ENCODE data around the gene TXN2.
A peak's percentile ranks its signal among the peaks of the same experiment; 100 is the strongest.

Gene TXN2

GRCh38 chr22:36486619-36487384 lies 5.4 kb upstream of the TXN2 start:
- DNase-seq (ENCODE audit: insufficient read length, low spot score) (no peak), FAIRE-seq (no peak)

DNA sequence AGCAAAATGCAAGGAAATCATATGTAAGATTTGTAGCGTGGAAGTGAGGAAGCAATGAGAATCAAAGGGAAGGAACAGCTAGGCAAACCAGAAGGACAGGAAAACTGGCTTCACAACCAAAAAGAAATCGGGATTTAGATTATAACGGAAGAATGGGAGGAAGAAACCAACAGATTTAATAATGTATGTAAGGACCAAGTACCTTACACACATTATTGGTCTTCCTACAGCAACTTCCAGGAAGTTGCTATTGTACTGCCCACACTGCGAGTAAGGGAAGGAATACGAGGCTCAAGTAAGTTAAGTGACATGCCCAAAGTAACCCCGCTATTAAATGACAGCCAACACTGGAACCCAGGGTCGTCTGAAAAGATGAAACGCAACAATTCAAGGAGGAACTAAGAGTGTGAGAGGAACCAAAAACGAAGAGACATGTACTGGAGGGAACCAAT lies 473 bp downstream of the TXN2 start:
- no peak for FAIRE-seq
- DNase-seq (ENCODE audit: insufficient read length, low spot score) = no peak

DNA sequence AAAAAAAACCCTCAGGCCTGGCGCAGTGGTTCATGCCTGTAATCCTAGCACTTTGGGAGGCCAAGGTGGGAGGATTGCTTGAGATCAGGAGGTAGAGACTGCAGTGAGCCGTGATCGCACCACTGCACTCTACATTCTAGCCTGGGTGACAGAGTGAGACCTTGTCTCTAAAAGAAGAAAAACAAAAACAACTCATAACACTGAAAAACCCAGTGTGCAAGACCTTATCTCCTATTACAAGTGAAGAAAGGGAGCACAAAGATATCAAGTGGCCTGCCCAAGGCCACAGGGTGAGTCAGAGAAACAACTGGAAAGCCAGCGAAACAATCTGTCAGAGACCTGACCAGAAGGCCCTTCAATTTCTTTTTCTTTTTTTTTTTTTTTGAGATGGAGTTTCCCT lies 2.5 kb downstream of the TXN2 start:
- FAIRE-seq = no peak
- DNase-seq (ENCODE audit: insufficient read length, low spot score) = no peak

DNA sequence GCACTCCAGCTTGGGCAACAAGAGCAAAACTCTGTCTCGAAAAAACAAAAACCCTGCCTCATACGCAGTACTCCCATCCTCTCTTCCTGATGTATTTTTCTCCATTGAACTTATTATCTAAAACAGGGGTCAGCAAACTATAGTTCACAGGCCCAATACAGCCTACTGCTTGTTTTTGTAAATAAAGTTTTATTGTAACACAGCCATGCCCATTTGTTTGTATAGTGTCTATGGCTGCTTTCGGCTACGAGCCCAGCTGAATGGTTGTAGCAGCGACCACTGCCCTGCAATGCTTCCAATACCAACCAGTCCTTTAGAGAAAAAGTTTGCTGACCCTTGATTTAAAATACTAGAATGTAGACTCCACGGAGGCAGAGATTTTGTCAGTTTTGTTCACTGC lies 6.1 kb downstream of the TXN2 start:
- no peak for FAIRE-seq

GRCh38 chr22:36472689-36473088 lies 8.8 kb downstream of the TXN2 start:
- FAIRE-seq = no peak
- DNase-seq (ENCODE audit: insufficient read length, low spot score) = no peak

More for the DNA sequence above, 6.1 kb downstream of the TXN2 start:
- no peak for DNase-seq (ENCODE audit: insufficient read length, low spot score)

DNA sequence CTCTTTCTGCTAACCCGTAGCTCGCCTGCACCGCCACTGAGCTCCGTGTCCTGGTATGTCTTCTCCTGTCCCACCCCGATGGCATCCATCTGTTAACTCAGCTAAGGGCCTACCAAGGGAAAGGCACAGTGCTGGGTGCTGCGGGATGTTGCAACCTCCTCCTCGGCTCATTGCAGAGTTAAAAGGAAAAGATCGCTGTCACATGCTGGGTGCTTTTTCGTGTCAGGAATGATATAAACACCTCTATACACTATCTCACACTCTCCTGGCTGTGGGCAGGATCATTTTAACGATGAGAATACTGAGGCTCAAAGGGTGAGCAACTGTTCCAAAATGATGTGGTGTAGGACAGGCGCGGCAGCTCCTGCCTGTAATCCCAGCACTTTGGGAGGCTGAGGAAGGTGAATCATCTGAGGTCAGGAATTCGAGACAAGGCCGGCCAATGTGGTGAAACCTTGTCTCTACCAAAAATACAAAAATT lies 10.1 kb downstream of the TXN2 start:
- FAIRE-seq (no peak), DNase-seq (ENCODE audit: insufficient read length, low spot score) (no peak)

- DNase-seq (ENCODE audit: insufficient read length, low spot score) (no peak), FAIRE-seq (no peak)
Observed at GRCh38 chr22:36470994-36471331, 10.5 kb downstream of the TXN2 start.

- FAIRE-seq (no peak), DNase-seq (ENCODE audit: insufficient read length, low spot score) (peak; percentile 52)
Observed at GRCh38 chr22:36470162-36470993, 11.1 kb downstream of the TXN2 start.

GRCh38 chr22:36469094-36469710 lies 12.2 kb downstream of the TXN2 start:
- no peak for DNase-seq (ENCODE audit: insufficient read length, low spot score)

GRCh38 chr22:36467946-36468345 lies 13.5 kb downstream of the TXN2 start:
- DNase-seq (ENCODE audit: insufficient read length, low spot score) (peak; percentile 81), FAIRE-seq (peak; percentile 70)

More at GRCh38 chr22:36469094-36469710, 12.2 kb downstream of the TXN2 start:
- no peak for FAIRE-seq

GRCh38 chr22:36467042-36467810 lies 14.2 kb downstream of the TXN2 start:
- no peak for DNase-seq (ENCODE audit: insufficient read length, low spot score)

GRCh38 chr22:36466258-36466657 lies 15.2 kb downstream of the TXN2 start:
- no peak for DNase-seq (ENCODE audit: insufficient read length, low spot score)
- FAIRE-seq = no peak

More at GRCh38 chr22:36467042-36467810, 14.2 kb downstream of the TXN2 start:
- FAIRE-seq = no peak

GRCh38 chr22:36465232-36466021 lies 16.0 kb downstream of the TXN2 start:
- FAIRE-seq (peak; percentile 46), DNase-seq (ENCODE audit: insufficient read length, low spot score) (peak; percentile 68)

DNA sequence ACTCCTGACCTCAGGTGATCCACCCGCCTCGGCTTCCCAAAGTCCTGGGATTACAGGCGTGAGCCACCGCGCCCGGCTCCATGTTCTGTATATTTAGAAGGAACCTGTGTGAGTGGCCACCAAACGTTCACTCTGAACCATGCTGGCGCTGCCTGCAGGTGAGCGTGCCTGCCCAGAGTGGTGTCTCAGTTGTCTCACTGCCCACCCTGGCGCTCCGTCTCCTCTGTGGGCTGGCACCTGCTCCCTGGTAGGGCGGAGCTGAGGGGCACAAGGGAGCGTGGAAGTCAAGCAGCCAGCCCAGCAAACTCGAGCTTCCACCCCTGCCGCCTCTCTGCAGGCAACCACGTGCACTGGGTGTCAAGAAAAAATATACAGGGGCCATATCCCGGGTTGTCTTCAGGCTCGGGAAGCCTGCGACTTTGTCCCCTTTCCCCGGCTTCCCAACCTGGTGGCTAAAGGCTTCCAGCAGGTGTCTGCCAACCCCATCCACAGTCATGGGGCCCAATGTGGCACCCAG lies 16.7 kb downstream of the TXN2 start:
- FAIRE-seq = no peak
- DNase-seq (ENCODE audit: insufficient read length, low spot score) = no peak

DNA sequence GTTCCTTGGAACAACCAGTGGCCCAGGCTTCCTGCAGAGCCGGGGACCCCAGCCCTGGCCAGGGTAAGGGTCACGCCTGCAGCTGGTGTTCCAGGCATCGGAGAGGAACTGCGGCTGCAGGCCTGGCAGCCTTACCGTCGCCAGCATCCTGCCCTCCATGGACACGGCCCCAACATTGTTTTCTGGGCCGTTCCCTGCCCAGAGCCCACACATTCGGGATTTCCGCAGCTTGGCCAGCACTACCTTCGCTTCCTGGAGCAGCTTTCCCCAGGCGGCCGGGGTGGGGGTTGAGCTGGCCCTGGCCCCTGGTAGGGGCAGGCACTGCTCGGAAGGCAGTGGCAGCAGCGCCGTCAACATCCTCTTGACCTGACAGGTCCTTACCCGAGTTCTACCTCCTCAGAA lies 17.7 kb downstream of the TXN2 start:
- FAIRE-seq (no peak), DNase-seq (ENCODE audit: insufficient read length, low spot score) (no peak)

GRCh38 chr22:36461665-36462649 lies 19.5 kb downstream of the TXN2 start:
- peak; percentile 80 for DNase-seq (ENCODE audit: insufficient read length, low spot score)
- FAIRE-seq = peak; percentile 94

- FAIRE-seq (no peak), DNase-seq (ENCODE audit: insufficient read length, low spot score) (no peak)
Observed at GRCh38 chr22:36460202-36460601, 21.2 kb downstream of the TXN2 start.

DNA sequence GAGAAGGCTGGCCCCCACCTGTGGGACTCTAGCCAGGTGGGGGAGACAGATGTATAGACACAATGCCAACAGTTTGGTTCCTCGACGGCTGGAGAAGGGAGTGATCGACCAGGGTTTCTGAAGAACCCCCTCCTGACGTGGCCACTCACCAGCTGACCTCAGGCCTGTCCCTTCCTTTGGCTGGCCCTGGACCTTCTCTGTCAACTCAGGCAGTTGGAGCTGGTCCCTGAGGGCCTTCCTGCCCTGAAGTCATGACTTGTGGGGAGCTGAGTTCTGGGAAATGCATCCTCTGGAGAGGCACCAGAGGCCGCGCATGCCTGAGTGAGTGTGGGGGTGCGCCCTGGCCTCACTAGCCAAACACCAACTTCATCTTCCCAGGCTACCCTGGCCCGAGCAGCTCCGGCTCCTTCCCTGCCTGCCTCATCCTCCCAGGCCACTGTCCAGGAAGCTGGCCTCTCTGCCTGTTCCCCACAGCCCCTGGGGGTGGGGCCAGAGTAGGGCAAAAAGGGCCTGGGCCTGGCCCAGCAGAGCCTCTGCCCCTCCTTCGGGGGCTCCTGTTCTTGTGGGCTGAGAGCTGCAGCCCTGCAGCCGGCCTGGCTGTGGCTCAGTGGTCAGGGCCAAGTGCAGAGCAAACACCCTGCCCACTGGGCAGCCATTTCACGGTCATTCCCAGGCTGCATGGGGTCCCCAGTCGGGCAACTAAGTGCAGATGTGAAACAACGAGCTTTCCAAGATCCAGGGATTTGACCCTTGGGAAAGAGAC lies 23.6 kb downstream of the TXN2 start:
- no peak for DNase-seq (ENCODE audit: insufficient read length, low spot score)
- FAIRE-seq = no peak

All from HTR-8/SVneo (cell line).